ENCODE measurements around the gene CORO1A. TPM values are rescaled to one million over a fixed set of nuclear protein-coding genes. Genes with fewer than 3 reads are reported as not detected.
A peak's percentile ranks its signal among the peaks of the same experiment; 100 is the strongest.

The CORO1A gene
- polyA plus RNA-seq (ENCODE audit: insufficient read length in 12 of 12), result 10 to 100 TPM in 8 of 12 donors, 1 to 10 TPM in 3, not detected in 1; 6.0 to 41.9 (median 11.0) TPM
- long read RNA-seq, donor 1, partial matches to known transcripts, result 0 of 4 reads
- long read RNA-seq, donor 1, other reads (novel, unspliced or antisense), result 0 of 4 reads
- long read RNA-seq, donor 2, partial matches to known transcripts, result 0 of 3 reads
- long read RNA-seq, donor 2, other reads (novel, unspliced or antisense), result 0 of 3 reads
- long read RNA-seq, donor 3, partial matches to known transcripts, result 0 of 3 reads
- long read RNA-seq, donor 3, other reads (novel, unspliced or antisense), result 0 of 3 reads
- long read RNA-seq, donor 4, partial matches to known transcripts, result 0 of 2 reads
- long read RNA-seq, donor 4, other reads (novel, unspliced or antisense), result 0 of 2 reads
- long read RNA-seq, donor 5, partial matches to known transcripts, result 0 of 3 reads
- long read RNA-seq, donor 5, other reads (novel, unspliced or antisense), result 0 of 3 reads
- long read RNA-seq, donor 6, partial matches to known transcripts, result 0 of 1 reads
- long read RNA-seq, donor 6, other reads (novel, unspliced or antisense), result 0 of 1 reads
- long read RNA-seq, donor 7, partial matches to known transcripts, result 0 of 3 reads
- long read RNA-seq, donor 7, other reads (novel, unspliced or antisense), result 0 of 3 reads
- long read RNA-seq, donor 8, partial matches to known transcripts, result 0 of 3 reads
- long read RNA-seq, donor 8, other reads (novel, unspliced or antisense), result 0 of 3 reads
- long read RNA-seq, donor 9, partial matches to known transcripts, result 0 of 1 reads
- long read RNA-seq, donor 9, other reads (novel, unspliced or antisense), result 0 of 1 reads
- long read RNA-seq, donor 10, partial matches to known transcripts, result 0 of 4 reads
- long read RNA-seq, donor 10, other reads (novel, unspliced or antisense), result 0 of 4 reads
- long read RNA-seq, donor 11, partial matches to known transcripts, result 0 of 3 reads
- long read RNA-seq, donor 11, other reads (novel, unspliced or antisense), result 0 of 3 reads

DNA sequence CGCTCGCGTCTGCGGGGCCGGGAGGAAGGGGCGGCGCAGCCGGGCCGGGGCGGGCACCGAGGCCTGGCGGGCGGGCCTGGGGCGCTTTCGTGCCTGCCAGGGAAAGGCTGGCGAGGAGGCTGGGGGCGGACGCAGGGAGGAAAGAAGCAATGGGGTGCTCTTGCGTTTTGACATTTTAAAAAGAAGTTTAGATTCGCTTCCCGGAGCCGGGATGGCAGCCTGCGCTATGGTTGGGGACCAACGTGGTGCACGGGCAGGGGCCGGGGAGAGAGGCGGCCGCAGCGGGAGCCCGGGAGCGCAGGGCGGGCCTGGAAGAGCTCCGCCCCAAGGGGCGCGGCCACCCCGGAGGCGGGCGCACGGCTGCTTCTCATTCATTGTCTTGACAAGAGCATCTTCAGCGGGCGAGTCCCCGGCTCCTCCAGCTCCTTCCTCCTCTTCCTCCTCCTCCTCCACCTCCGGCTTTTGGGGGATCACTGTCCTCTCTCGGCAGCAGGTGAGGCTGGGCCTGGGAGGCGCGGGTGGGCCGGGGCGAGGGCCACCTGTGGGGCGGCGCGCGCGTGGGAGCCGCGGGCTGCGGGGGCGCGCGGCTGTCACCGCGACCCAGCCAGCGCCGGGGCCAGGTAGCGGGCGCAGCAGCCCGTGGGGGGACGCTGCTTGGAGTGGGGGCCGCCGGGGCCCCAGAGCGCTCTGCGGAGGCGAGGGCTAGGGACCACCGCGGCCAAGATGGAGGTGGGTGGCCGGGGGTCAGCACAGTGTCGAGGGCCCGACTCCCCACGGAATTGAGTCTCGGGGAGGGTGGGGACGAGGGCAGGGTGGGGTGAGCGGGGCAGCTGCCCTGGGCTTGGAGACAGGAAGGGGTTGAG, at the start of gene CORO1A:
CORO1A (plus strand) TSS at position 370 of the 863 bp plus-strand sequence. CDS start 1,608 bp downstream, outside the sequence.
- DNase-seq, result peak; percentile 86

DNA sequence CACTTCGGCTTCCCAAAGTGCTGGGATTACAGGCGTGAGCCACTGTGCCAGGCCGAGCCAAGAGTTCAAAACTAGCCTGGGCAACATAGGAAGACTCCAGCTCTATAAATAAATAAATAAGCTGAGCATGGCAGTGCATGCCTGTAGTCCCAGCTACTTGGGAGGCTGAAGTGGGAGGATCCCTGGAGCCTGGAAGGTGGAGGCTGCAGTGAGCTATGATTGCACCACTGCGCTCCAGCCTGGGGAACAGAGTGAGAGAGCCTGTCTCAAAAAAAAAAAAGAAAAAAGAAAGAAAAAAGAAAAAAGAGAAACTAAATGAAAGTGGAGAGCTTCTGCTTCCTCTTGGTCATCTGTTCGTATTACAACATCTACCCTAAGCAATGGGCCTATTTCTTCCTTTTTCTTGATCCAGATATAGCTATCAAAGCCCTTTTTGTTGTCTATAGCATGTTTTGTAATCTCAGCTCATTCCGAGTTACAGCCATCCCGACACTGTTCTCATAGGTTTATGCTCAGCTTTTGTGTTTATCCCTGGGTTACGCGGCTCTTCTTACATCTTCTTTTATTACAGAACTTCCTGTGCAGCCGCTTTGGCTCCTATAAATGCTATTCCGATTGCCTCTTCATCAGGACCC, 46.3 kb upstream of the CORO1A start:
- DNase-seq, result no peak

DNA sequence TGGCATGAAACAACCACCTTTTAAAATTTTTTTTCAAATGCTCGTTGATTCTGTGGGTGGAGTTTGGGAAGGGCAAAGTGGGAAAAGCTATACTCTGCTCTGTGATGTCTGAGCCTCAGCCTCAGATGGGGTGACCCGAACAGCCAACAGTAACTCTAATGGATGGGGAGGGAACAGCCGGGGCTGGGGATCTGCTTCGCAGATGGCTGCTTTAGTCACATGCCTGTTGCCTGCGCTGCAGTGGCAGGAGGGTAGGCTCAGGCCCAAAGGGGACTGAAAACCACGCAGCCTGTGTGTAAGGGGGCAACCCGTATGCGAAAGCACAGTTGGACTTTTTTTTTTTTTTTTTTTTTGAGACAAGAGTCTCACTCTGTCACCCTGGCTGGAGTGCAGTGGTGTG, 45.5 kb upstream of the CORO1A start:
- no peak for DNase-seq

DNA sequence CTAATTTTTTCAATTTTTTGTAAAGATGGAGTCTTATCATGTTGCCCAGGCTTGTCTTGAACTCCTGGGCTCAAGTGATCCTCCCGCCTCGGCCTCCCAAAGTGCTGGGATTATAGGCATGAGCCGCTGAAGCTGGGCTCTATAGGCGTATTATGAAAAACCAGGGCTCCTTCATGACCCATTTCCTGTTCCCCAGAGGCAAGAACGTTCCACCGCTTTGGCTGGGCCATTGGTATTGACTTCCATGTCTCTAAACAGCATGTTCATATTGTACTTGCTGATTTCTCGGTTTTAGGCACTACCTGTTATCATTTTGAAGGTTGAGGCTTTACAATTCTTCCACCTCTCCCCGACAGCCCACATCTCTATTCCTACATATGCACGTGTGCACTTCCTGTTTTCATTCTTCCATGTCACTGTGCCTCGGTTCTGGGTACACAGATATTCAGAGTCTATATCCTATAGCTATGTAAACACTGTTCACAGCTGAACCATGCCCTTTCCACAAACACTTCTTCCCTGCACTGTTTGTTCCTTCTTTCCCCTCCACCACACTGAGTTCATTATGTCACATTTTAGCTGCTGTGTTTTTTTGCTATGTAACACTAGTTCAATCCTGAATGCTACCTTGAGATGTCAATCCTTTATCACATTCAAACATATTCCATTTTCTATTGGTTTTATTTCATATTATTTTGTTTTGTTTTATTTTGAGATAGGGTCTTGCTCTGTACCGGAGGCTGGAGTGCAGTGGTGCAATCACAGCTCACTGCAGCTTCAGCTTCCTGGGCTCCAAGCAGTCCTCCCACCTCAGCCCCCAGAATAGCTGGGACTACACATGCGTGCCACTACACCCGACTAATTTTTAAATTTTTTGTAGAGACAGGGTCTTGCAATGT, 43.6 kb upstream of the CORO1A start:
- DNase-seq, result no peak

DNA sequence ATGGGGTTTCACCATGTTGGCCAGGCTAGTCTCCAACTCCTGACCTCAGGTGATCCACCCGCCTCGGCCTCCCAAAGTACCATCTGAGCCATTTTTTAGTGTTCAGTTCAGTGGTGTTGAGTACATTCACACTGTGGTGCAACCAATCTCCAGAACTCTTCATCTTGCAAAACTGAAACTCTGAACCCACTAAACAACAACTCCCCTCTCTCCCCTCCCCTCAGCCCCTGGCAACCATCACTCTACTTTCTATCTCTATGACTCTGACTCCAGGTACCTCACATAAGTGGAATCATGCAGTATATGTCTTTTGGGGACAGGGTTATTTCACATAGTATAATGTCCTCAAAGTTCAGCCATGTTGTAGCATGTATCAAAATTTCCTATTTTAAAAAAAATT, 41.7 kb upstream of the CORO1A start:
- DNase-seq, result no peak

DNA sequence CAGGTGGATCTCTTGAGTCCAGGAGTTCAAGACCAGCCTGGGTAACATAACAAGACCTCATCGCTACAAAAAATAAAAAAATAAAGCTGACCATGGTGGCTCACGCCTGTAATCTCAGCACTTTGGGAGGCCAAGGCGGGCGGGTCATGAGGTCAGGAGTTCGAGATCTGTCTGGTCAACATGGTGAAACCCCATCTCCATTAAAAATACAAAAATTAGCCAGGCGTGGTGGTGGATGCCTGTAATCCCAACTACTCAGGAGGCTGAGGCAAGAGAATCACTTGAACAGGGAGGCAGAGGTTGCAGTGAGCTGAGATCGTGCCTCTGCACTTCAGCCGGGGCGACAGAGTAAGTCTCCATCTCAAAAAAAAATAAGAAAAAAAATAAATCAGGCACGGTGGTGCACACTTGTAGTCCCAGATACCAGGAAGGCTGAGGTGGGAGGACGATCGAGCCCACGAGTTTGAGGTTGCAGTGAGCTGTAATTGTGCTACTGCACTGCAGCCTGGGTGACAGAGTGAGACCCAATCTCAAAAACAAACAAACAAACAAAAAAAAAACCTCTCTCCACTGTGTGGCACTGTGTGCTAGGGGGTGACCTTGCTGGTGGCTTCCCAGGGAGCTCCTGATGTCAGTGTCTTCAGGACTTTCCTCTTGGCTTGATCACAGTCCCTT, 40.6 kb upstream of the CORO1A start:
- no peak for DNase-seq

DNA sequence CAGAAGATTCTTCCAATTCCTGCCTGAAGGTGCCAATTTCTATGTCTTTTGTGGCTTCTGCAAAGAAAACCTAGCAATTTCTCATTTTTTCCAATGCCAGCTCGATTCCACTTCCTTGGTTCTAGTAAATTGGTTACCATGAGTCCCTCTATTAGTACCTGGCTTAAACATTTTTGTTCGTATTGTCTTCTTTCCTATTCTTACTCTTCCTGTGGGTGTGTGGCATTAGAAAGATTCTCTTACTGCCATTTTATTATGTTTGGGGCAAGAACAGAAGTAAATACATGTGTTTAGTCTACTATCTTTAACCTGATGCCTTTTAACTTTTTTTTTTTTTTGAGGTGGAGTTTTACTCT, 40.1 kb upstream of the CORO1A start:
- DNase-seq, result no peak

DNA sequence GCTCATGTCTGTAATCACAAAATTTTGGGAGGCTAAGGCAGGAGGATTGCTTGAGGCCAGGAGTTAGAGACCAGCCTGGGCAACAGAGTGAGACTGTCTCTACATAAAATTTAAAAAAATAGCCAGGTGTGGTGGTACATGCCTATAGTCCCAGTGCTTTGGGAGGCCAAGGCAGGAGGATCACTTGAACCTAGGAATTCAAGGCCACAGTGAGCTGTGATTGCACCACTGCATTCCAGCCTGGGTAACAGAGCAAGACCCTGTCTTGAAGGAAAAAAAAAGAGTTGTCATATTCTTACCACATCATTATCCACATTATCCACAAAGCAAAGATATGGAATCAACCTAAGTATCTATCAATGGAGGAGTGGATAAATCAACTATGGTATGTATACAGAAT, 39.4 kb upstream of the CORO1A start:
- DNase-seq, result no peak

DNA sequence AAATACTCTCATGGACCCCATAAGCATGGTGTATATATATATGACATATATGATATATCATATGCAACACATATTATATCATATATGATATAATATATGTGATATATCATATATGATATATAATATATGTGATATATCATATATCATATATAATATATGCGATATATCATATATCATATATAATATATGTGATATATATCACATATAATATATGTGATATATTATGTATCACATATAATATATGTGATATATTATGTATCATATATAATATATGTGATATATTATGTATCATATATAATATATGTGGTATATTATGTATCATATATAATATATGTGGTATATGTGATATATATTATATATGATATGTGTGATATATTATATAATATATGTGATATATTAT, 38.5 kb upstream of the CORO1A start:
- DNase-seq, result no peak

DNA sequence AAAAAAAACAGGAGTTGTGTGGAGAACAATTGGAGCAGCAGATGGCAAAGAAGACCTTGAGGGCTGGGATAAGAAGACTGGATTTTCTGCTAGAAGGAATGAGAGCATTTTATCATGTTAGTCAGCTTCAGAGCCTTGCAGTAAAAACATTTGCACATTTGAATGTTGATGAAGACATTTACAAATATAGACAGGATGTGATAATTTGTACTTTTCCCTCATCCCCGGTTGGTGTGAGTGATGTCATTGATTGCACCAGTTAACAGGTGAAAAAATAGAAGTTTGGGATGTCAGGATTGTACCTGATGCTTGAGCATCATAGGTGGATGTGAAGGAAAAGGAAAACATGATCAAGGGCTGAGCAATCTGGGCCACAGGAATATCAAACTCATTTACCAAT, 37.7 kb upstream of the CORO1A start:
- no peak for DNase-seq

DNA sequence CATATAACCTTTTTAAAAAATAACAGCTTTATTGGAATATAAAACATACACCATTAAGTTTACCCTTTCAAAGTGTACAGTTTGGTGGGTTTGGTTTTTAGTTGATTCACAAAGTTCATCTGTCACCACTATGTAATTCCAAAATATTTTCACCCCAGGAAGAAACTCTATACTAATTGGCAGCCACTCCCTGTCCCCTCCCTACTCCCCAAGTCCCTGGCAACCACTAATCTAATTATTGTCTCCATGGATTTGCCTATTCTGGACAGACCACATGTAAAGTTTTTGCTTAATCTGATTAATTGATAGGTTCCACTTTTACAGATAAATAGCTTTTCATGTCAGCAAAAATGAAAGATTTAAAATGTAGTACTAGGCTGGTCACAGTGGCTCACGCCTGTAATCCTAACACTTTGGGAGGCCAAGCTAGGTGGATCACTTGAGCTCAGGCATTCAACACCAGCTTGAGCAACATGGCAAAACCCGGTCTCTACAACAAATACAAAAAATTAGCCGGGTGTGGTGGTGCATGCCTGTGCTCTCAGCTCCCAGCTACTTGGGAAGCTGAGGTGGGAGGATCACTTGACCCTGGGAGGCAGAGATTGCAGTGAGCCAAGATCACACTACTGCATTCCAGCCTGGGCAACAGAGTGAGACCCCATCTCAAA, 35.4 kb upstream of the CORO1A start:
- no peak for DNase-seq

DNA sequence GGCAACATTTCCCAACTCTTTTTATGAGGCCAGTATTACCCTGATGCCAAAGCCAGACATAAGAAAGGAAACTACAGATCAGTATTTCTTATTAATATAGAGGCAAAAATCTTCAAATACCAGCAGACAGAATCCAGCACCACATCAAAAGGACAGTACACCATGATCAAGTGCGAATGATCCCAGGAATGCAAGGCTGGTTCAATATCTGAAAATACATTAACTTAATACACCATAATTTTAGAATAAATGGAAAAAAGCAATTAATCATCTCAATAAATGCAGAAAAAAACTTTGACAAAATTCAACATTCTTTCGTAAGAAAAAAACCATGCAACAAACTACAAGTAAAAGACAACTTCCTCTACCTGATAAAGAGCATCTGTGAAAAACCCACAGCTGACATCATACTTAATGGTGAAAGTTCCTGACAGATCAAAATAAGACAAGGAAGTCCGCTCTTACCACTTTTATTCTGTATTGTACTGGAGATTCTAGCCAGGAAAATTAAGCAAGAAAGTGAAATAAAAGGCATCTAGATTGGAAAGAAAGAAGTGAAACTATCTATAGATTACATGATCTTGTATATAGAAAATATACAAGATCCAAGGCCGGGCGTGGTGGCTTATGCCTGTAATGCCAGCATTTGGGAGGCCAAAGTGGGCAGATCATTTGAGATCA, 34.0 kb upstream of the CORO1A start:
- no peak for DNase-seq

DNA sequence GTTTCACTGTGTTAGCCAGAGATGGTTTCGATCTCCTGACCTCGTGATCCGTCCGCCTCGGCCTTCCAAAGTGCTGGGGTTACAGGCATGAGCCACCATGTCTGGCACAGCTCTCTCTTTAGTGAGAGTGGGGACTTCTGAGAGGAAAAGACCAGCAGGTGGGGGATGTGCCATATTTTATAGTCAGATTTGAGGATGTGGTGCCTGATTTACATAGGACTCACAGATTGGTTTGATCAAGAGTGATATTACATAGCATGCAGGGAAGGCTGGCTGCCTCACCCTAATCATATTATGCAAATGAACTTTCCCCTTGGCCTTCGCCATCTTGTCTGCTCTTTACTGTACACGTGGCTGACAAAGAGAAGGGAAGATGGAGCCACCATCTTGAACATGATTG, 32.3 kb upstream of the CORO1A start:
- no peak for DNase-seq

DNA sequence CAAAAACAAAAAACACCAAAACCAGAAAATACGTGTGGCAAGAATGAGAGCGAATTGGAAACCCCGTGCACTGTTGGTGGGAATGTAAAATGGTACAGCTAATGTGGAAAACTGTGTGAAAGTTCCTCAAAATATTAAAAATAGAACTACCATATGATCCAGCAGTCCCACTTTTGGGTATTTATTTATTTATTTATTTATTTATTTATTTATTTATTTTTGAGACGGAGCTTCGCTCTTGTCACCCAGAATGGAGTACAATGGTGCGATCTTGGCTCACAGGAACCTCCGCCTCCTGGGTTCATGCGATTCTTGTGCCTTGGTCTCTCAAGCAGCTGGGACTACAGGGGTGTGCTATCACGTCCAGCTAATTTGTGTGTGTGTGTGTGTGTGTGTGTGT, 30.9 kb upstream of the CORO1A start:
- DNase-seq, result no peak

DNA sequence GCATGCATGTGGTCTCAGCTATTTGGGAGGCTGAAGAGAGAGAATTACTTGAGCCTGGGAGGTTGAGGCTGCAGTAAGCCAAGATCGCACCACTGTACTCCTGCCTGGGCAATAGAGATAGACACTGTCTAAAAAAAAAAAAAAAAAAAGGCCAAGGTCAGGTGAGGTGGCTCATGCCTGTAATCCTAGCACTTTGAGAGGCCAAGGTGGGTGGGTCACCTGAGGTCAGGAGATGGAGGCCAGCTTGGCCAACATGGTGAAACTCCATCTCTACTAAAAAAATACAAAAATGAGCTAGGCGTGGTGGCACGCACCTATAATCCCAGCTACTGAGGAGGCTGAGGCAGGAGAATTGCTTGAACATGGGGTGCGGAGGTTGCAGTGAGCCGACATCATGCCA, 28.2 kb upstream of the CORO1A start:
- DNase-seq, result no peak

DNA sequence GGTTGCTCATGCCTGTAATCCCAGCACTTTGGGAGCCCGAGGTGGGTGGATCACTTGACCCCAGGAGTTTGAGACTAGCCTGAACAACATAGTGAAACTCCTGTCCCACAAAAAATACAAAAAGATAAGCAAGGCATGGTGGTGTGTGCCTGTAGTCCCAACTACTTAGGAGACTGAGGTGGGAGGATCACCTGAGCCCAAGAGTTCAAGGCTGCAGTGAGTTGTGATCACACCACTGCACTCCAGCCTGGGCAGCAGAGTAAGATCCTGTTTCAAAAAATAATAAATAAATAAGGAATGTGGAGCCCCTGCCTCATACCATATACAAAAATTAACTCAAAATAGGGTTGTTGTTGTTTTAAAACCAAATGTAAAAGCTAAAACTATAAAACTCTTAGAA, 26.2 kb upstream of the CORO1A start:
- DNase-seq, result no peak

DNA sequence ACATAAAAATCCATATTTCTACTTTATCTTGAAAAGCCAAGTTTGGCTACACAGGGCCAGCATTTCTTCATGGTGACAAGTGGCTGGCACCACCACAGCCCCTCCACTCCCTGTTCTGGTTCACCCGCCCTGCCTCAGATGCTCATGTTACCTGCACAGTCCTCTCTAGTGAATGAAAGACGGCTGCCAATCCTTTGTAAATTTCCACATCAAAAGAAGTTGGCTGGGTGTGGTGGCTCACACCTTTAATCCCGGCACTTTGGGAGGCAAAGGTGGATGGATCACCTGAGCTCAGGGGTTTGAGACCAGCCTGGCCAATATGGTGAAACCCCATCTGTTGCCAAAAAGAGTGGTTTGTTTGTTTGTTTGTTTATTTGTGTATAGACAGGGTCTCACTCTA, 19.9 kb upstream of the CORO1A start:
- no peak for DNase-seq

DNA sequence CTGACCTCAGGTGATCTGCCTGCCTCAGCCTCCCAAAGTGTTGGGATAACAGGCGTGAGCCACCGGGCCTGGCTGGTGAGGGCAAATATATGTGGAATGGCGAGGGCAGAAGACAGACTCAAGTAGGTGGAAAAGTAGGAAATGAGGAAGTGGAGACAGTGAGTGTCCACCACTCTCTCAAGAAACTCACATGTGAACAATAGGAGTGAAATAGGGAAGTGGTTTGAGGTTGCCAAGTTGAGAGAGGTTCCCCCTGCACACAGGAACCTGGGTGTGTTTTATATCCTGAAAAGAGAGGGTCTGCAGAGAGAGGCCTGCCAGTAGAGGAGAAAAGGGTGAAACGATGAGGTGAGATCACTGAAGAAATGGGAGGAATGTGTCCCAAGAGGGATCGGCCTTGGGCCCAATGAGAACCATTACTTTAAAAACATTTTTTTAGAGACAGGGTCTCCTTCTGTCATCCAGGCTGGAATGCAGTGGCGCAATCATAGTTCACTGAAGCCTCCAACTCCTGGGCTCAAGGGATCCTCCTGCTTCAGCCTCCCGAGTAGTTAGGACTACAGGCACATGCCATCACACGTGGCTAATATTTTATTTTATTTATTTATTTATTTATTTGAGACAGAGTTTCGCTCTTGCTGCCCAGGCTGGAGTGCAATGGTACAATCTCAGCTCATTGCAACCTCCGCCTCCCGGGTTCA, 17.1 kb upstream of the CORO1A start:
- no peak for DNase-seq

All from muscle of arm (tissue), 14 donors.